HFF-Myc (cell line): ENCODE data around the gene HINT3.

ENCODE experiments used
- DNase-seq: peaks from one replicate; pipeline ENCODE4 v3.0.0-alpha.2; 2011; ENCODE audit warnings: low read depth; ENCODE audit errors: extremely low read depth
- H3K4me3 ChIP-seq: replicated peaks from 2 replicates; pipeline ENCODE4 v1.5.1; 2011; ENCODE audit warnings: low read depth, mild to moderate bottlenecking, control low read depth, low read length
- TF ChIP-seq, protein P1 (sequence below): IDR thresholded peaks from 2 replicates; pipeline ENCODE4 v1.5.1; 2012; ENCODE audit warnings: mild to moderate bottlenecking, low read depth, low read length, control low read depth; ENCODE audit errors: missing control alignments

HINT3 gene

GRCh38 chr6:125918681-125919566 is 37.6 kb upstream of the HINT3 start:
- TF ChIP-seq, protein P1, sequence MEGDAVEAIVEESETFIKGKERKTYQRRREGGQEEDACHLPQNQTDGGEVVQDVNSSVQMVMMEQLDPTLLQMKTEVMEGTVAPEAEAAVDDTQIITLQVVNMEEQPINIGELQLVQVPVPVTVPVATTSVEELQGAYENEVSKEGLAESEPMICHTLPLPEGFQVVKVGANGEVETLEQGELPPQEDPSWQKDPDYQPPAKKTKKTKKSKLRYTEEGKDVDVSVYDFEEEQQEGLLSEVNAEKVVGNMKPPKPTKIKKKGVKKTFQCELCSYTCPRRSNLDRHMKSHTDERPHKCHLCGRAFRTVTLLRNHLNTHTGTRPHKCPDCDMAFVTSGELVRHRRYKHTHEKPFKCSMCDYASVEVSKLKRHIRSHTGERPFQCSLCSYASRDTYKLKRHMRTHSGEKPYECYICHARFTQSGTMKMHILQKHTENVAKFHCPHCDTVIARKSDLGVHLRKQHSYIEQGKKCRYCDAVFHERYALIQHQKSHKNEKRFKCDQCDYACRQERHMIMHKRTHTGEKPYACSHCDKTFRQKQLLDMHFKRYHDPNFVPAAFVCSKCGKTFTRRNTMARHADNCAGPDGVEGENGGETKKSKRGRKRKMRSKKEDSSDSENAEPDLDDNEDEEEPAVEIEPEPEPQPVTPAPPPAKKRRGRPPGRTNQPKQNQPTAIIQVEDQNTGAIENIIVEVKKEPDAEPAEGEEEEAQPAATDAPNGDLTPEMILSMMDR, result no peak
- DNase-seq, result peak; percentile 81
- H3K4me3 ChIP-seq, result peak overlapping the region; percentile 19

DNA sequence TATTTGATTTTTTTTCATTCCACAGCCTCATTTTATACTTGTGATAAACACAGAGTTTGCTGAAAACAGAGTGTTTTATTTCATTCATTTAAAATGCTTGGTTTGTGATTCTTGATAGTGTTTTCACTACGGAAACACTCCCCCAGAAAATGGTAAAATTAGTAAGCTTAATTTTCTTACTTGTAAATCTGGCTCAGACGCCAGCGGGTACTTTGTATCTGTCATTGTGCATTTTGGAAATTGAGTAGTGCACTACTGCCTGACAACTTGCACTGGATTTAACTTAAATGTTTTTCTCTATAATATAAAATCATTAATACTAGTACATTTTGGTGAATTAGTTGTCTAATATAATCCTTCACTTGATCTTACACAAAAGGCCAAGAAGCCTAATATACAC is 37.0 kb upstream of the HINT3 start:
- DNase-seq, result no peak
- peak overlapping the region; percentile 19 for H3K4me3 ChIP-seq
- TF ChIP-seq, protein P1, result no peak

DNA sequence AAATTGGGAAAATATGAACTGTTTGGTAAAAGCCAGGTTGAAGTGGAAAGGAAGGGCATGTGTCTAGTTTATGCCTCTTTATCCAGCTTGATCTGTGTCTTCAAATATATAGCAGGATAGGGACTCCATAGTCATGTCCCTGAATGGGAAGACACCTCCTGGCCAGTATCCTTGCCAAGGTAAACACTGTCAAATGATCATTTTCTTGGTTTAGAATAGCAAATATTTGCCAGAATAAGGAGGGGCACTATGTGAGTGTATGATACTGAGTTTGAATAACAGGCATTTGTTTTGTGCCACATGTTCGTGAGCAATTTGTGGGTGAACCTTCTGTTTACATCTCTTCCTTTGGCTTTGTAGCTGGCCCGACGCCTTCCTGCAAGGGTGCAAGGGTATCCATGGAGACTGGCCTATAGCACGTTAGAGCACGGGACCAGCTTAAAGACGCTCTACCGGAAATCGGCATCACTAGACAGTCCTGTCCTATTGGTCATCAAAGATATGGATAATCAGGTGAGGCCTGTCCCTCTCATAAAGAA is 34.2 kb upstream of the HINT3 start:
- TF ChIP-seq, protein P1, result no peak
- no peak overlapping the region for H3K4me3 ChIP-seq
- no peak for DNase-seq

DNA sequence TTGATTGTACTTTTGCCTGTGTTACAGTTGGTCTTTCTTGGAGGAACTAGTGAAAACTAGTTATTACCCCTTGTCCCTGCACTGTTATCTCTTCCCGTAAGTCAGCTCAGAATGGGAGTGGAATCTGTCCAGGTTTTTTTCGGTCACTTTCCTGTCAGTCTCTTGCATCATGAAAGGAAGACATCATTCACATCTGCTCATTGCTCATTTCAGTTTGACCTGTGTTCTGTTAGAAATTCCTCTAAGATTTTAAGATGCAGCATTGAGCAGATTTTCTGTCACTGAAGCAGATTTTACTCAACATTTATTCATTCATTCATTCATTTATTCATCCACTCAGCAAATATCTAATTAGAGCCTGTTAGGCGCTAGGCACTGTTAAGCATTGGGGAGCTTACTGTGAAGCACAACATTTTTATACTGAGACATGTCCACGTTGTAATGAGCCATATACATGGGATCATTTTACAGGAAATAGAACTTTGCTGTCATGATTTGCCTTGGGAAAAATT is 33.1 kb upstream of the HINT3 start:
- DNase-seq, result no peak
- TF ChIP-seq, protein P1, result no peak
- H3K4me3 ChIP-seq, result no peak overlapping the region

DNA sequence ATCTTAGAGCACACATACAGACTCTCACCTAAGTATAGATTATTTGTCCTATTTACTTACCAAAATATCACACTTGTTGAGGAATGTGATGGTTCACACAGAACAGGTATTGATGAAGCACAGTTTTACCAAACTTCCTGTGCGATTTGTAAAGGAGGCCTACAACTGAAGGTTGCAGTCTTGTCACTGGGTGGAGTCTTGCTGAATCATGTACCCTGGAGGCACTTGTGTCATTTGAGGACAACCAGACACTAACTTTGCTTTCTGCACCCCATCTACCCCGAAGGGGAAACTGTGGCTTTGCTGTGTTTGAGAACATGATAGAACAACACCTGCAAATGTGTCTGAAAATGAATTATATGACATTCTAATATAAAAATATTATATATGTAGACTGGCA is 32.4 kb upstream of the HINT3 start:
- TF ChIP-seq, protein P1, result no peak
- no peak overlapping the region for H3K4me3 ChIP-seq
- no peak for DNase-seq

DNA sequence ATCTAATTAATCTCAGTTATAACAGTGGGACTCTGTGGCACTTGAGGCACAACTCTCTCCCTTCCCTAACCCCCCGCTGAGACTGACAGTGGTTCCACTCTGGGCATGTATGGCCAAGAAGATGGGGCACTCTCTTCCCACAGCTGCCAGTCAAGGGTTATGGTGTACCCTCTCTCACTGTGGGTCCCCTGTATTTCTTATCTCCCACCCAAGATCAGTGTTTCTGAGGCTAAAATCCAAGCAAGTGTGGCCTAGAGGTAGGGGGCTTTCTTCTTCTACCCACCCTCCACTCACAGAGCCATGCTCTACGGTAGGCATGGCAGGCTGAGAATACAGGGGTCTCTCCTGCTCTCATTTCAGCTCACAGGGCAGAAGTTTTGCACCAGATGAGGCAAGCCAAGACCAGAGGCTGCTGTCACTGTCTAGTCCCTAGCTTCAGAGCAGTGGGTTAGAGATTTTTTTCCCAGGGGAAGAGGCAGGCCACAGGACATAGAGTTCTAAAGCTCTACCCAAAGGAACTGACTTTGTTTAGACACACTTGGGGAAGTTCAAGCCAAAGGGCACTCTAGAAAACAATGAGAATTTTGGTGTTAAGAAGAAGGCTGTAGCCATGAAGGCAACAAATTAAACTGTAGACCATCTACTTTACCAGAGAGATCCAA is 31.7 kb upstream of the HINT3 start:
- no peak overlapping the region for H3K4me3 ChIP-seq
- TF ChIP-seq, protein P1, result no peak
- DNase-seq, result no peak
